ENCODE results near the gene KATNA1.

Gene KATNA1

GRCh38 chr6:149608381-149608982 lies 40.0 kb downstream of the KATNA1 start:
- no peaks in the 10 kb centered on the region for H3K9me3 ChIP-seq (replicated peaks; ENCODE audit: low read length)
- H3K4me1 ChIP-seq (ENCODE audit: control insufficient read depth, insufficient read depth, low read length) = no peaks in the 10 kb centered on the region
- H3K9ac ChIP-seq (ENCODE audit: low read depth, low read length) = no peak overlapping the region
- H3K4me2 ChIP-seq (ENCODE audit: low read length) = no peak overlapping the region
- H3K4me3 ChIP-seq (ENCODE audit: low read length) = no peak overlapping the region
- H3K36me3 ChIP-seq (ENCODE audit: insufficient read depth, low read length) = peaks cover 4% of the 10 kb centered on the region
- H3K27me3 ChIP-seq (ENCODE audit: control insufficient read depth, insufficient read depth, low read length) = no peaks in the 10 kb centered on the region

- Histone ChIP-seq H3K36me3 (ENCODE audit: insufficient read depth, low read length) (peaks cover 40% of the 10 kb centered on the region), H3K9me3 (replicated peaks; ENCODE audit: low read length) (no peaks in the 10 kb centered on the region), H3K9ac (ENCODE audit: low read depth, low read length) (no peak overlapping the region), H3K4me3 (ENCODE audit: low read length) (no peak overlapping the region), H3K27me3 (ENCODE audit: control insufficient read depth, insufficient read depth, low read length) (no peaks in the 10 kb centered on the region), H3K4me1 (ENCODE audit: control insufficient read depth, insufficient read depth, low read length) (no peaks in the 10 kb centered on the region), H3K4me2 (ENCODE audit: low read length) (no peak overlapping the region)
Measured at GRCh38 chr6:149600508-149600907, 48.0 kb downstream of the KATNA1 start.

GRCh38 chr6:149593408-149593807 lies 55.1 kb downstream of the KATNA1 start:
- H3K36me3 ChIP-seq (ENCODE audit: insufficient read depth, low read length) = peaks cover 48% of the 10 kb centered on the region
- H3K9me3 ChIP-seq (replicated peaks; ENCODE audit: low read length) = no peaks in the 10 kb centered on the region
- no peak overlapping the region for H3K4me3 ChIP-seq (ENCODE audit: low read length)
- H3K4me2 ChIP-seq (ENCODE audit: low read length) = no peak overlapping the region
- no peaks in the 10 kb centered on the region for H3K4me1 ChIP-seq (ENCODE audit: control insufficient read depth, insufficient read depth, low read length)
- H3K9ac ChIP-seq (ENCODE audit: low read depth, low read length) = no peak overlapping the region
- no peaks in the 10 kb centered on the region for H3K27me3 ChIP-seq (ENCODE audit: control insufficient read depth, insufficient read depth, low read length)

- no peak overlapping the region for H3K4me2 ChIP-seq (ENCODE audit: low read length)
- H3K9ac ChIP-seq (ENCODE audit: low read depth, low read length) = no peak overlapping the region
- H3K4me3 ChIP-seq (ENCODE audit: low read length) = no peak overlapping the region
- peaks cover 48% of the 10 kb centered on the region for H3K36me3 ChIP-seq (ENCODE audit: insufficient read depth, low read length)
- H3K27me3 ChIP-seq (ENCODE audit: control insufficient read depth, insufficient read depth, low read length) = no peaks in the 10 kb centered on the region
- H3K9me3 ChIP-seq (replicated peaks; ENCODE audit: low read length) = no peaks in the 10 kb centered on the region
- no peaks in the 10 kb centered on the region for H3K4me1 ChIP-seq (ENCODE audit: control insufficient read depth, insufficient read depth, low read length)
Measured at GRCh38 chr6:149592983-149593382, 55.5 kb downstream of the KATNA1 start.

- H3K36me3 ChIP-seq (ENCODE audit: insufficient read depth, low read length) = peaks cover 20% of the 10 kb centered on the region
- no peak overlapping the region for H3K4me3 ChIP-seq (ENCODE audit: low read length)
- H3K9me3 ChIP-seq (replicated peaks; ENCODE audit: low read length) = no peaks in the 10 kb centered on the region
- H3K4me1 ChIP-seq (ENCODE audit: control insufficient read depth, insufficient read depth, low read length) = no peaks in the 10 kb centered on the region
- H3K27me3 ChIP-seq (ENCODE audit: control insufficient read depth, insufficient read depth, low read length) = no peaks in the 10 kb centered on the region
- no peak overlapping the region for H3K4me2 ChIP-seq (ENCODE audit: low read length)
- no peak overlapping the region for H3K9ac ChIP-seq (ENCODE audit: low read depth, low read length)
Measured at GRCh38 chr6:149586149-149586548, 62.4 kb downstream of the KATNA1 start.

GRCh38 chr6:149581349-149581748 lies 67.2 kb downstream of the KATNA1 start:
- no peak overlapping the region for H3K9ac ChIP-seq (ENCODE audit: low read depth, low read length)
- no peaks in the 10 kb centered on the region for H3K4me1 ChIP-seq (ENCODE audit: control insufficient read depth, insufficient read depth, low read length)
- no peaks in the 10 kb centered on the region for H3K9me3 ChIP-seq (replicated peaks; ENCODE audit: low read length)
- no peak overlapping the region for H3K4me3 ChIP-seq (ENCODE audit: low read length)
- H3K27me3 ChIP-seq (ENCODE audit: control insufficient read depth, insufficient read depth, low read length) = no peaks in the 10 kb centered on the region
- H3K36me3 ChIP-seq (ENCODE audit: insufficient read depth, low read length) = peaks cover 15% of the 10 kb centered on the region
- no peak overlapping the region for H3K4me2 ChIP-seq (ENCODE audit: low read length)

GRCh38 chr6:149580880-149581279 lies 67.6 kb downstream of the KATNA1 start:
- Histone ChIP-seq H3K9me3 (replicated peaks; ENCODE audit: low read length) (no peaks in the 10 kb centered on the region), H3K4me3 (ENCODE audit: low read length) (no peak overlapping the region), H3K4me2 (ENCODE audit: low read length) (no peak overlapping the region), H3K4me1 (ENCODE audit: control insufficient read depth, insufficient read depth, low read length) (no peaks in the 10 kb centered on the region), H3K27me3 (ENCODE audit: control insufficient read depth, insufficient read depth, low read length) (no peaks in the 10 kb centered on the region), H3K9ac (ENCODE audit: low read depth, low read length) (no peak overlapping the region), H3K36me3 (ENCODE audit: insufficient read depth, low read length) (peaks cover 13% of the 10 kb centered on the region)

- no peak overlapping the region for H3K4me3 ChIP-seq (ENCODE audit: low read length)
- no peaks in the 10 kb centered on the region for H3K36me3 ChIP-seq (ENCODE audit: insufficient read depth, low read length)
- no peaks in the 10 kb centered on the region for H3K9me3 ChIP-seq (replicated peaks; ENCODE audit: low read length)
- no peaks in the 10 kb centered on the region for H3K27me3 ChIP-seq (ENCODE audit: control insufficient read depth, insufficient read depth, low read length)
- no peak overlapping the region for H3K4me2 ChIP-seq (ENCODE audit: low read length)
- H3K4me1 ChIP-seq (ENCODE audit: control insufficient read depth, insufficient read depth, low read length) = peaks cover 15% of the 10 kb centered on the region
- H3K9ac ChIP-seq (ENCODE audit: low read depth, low read length) = no peak overlapping the region
Measured at GRCh38 chr6:149567945-149568585, 80.4 kb downstream of the KATNA1 start.

- H3K9ac ChIP-seq (ENCODE audit: low read depth, low read length) = peak overlapping the region; percentile 90
- H3K36me3 ChIP-seq (ENCODE audit: insufficient read depth, low read length) = no peaks in the 10 kb centered on the region
- no peaks in the 10 kb centered on the region for H3K9me3 ChIP-seq (replicated peaks; ENCODE audit: low read length)
- peak overlapping the region; percentile 98 for H3K4me2 ChIP-seq (ENCODE audit: low read length)
- H3K27me3 ChIP-seq (ENCODE audit: control insufficient read depth, insufficient read depth, low read length) = no peaks in the 10 kb centered on the region
- peaks cover 15% of the 10 kb centered on the region for H3K4me1 ChIP-seq (ENCODE audit: control insufficient read depth, insufficient read depth, low read length)
- peak overlapping the region; percentile 96 for H3K4me3 ChIP-seq (ENCODE audit: low read length)
Measured at GRCh38 chr6:149567194-149567586, 81.3 kb downstream of the KATNA1 start.

GRCh38 chr6:149566410-149567193 lies 81.9 kb downstream of the KATNA1 start:
- Histone ChIP-seq H3K9ac (ENCODE audit: low read depth, low read length) (peak overlapping the region; percentile 90), H3K4me3 (ENCODE audit: low read length) (peak overlapping the region; percentile 96), H3K4me2 (ENCODE audit: low read length) (peak overlapping the region; percentile 98), H3K27me3 (ENCODE audit: control insufficient read depth, insufficient read depth, low read length) (no peaks in the 10 kb centered on the region), H3K36me3 (ENCODE audit: insufficient read depth, low read length) (no peaks in the 10 kb centered on the region), H3K9me3 (replicated peaks; ENCODE audit: low read length) (no peaks in the 10 kb centered on the region), H3K4me1 (ENCODE audit: control insufficient read depth, insufficient read depth, low read length) (peaks cover 15% of the 10 kb centered on the region)

- Histone ChIP-seq H3K27me3 (ENCODE audit: control insufficient read depth, insufficient read depth, low read length) (no peaks in the 10 kb centered on the region), H3K9ac (ENCODE audit: low read depth, low read length) (peak within 1 kb of the TSS; percentile 90), H3K36me3 (ENCODE audit: insufficient read depth, low read length) (no peaks in the 10 kb centered on the region), H3K4me2 (ENCODE audit: low read length) (peak within 1 kb of the TSS; percentile 98), H3K9me3 (replicated peaks; ENCODE audit: low read length) (no peaks in the 10 kb centered on the region), H3K4me3 (ENCODE audit: low read length) (peak within 1 kb of the TSS; percentile 96), H3K4me1 (ENCODE audit: control insufficient read depth, insufficient read depth, low read length) (peaks cover 15% of the 10 kb centered on the region)
Measured at GRCh38 chr6:149565527-149566409, 82.7 kb downstream of the KATNA1 start, which contains the start of gene GINM1. Gene GINM1 (plus strand): TSS chr6:149566375. CDS start chr6:149566415, 40 bp downstream.

Measured in skeletal muscle satellite cell (primary cell).